ENCODE data around the gene S100A6. TPM values are rescaled to one million over a fixed set of nuclear protein-coding genes. Genes with fewer than 3 reads are reported as not detected.
A peak's percentile ranks its signal among the peaks of the same experiment; 100 is the strongest.

Gene S100A6
- total RNA-seq, 1 donor from 2014 or later = 203 TPM

DNA sequence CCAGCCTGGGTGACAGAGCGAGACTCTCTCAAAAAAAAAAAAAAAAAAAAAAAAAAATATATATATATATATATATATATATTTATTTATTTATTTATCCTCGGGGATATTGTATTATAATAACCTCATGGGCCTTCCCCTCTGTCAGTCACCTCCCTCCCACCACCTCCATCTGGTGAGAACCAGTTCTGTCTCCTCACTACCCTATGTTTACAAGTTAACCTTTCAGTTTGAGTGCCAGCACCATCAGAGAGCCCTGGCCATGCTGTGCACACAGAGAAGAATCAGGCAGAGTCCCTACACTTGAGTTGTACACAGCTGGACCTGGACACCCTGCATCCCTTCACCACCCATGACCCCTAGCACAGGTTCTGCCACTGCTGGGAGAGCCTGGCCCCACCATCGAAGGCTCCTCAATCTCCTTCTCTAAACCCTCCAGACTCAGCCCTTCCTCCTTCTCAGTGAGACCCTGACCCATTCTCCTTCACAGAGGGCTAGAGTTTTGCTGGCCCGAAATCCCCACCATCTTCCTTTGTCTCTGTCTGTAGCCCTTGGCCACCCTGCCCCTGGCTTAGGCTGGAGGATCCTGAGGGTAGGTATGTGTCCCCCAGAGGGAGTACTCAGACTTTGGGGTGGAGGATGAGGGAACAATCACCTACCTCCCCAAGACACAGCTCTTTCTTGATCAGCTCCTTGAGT, 3.8 kb upstream of the S100A6 start:
- H3K9ac ChIP-seq (ENCODE audit: low read depth in 1 of 3, low read length in 3 of 3) = peak overlapping the region in 1 of 3 donors; percentile 3
- peaks cover 35 to 40% (median 38%) of the 10 kb centered on the region in 3 donors for H3K4me1 ChIP-seq (ENCODE audit: control insufficient read depth in 3 of 3, insufficient read depth in 3 of 3, low read length in 3 of 3)
- no peak overlapping the region for H3K27ac ChIP-seq (ENCODE audit: low read depth, low read length)
- H3K27me3 ChIP-seq (ENCODE audit: control insufficient read depth in 3 of 3, insufficient read depth in 3 of 3, low read length in 3 of 3) = peaks cover 0 to 5% (median 0%) of the 10 kb centered on the region in 3 donors
- no peak overlapping the region for H3K4me3 ChIP-seq (ENCODE audit: low read length in 3 of 3)
- H3K9me3 ChIP-seq (ENCODE audit: control insufficient read depth in 3 of 3, low read length in 3 of 3) = no peaks in the 10 kb centered on the region
- no peaks in the 10 kb centered on the region for H3K36me3 ChIP-seq (ENCODE audit: control insufficient read depth in 3 of 3, insufficient read depth in 3 of 3, low read length in 3 of 3)

DNA sequence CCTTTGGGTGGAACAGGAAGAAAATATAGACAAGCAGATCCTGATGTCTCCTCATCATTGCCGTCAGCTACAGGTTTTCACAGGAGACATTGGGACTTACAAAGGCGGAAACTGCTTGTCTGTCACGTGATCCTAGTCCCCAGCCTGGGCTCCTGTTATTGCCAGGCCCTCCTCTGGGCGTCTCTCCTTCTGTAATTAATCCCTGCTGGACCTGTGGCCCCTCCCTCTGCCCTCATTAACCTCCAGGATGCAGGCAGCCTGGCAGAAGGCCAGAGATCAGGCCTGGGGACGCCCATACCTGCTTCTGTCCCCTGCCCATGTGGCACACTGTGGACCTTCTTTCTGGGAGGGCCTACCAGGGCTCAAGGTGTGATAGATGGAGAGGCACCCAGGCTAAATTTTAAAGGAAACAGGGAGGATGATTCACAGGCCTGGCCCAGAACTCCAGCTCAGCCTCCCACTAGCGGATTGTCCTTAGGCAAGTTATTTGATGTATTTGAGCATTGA, 2.6 kb upstream of the S100A6 start:
- Histone ChIP-seq H3K4me3 (ENCODE audit: low read length in 3 of 3) (no peak overlapping the region), H3K36me3 (ENCODE audit: control insufficient read depth in 3 of 3, insufficient read depth in 3 of 3, low read length in 3 of 3) (peaks cover 0 to 3% (median 0%) of the 10 kb centered on the region in 3 donors), H3K27me3 (ENCODE audit: control insufficient read depth in 3 of 3, insufficient read depth in 3 of 3, low read length in 3 of 3) (peaks cover 0 to 5% (median 0%) of the 10 kb centered on the region in 3 donors), H3K27ac (ENCODE audit: low read depth, low read length) (no peak overlapping the region), H3K9me3 (ENCODE audit: control insufficient read depth in 3 of 3, low read length in 3 of 3) (no peaks in the 10 kb centered on the region), H3K9ac (ENCODE audit: low read depth in 1 of 3, low read length in 3 of 3) (peak overlapping the region in 1 of 3 donors; percentile 45), H3K4me1 (ENCODE audit: control insufficient read depth in 3 of 3, insufficient read depth in 3 of 3, low read length in 3 of 3) (peaks cover 36 to 42% (median 39%) of the 10 kb centered on the region in 3 donors)

GRCh38 chr1:153537376-153537730, 1.6 kb upstream of the S100A6 start:
- Histone ChIP-seq H3K36me3 (ENCODE audit: control insufficient read depth in 3 of 3, insufficient read depth in 3 of 3, low read length in 3 of 3) (peaks cover 0 to 3% (median 0%) of the 10 kb centered on the region in 3 donors), H3K9ac (ENCODE audit: low read depth in 1 of 3, low read length in 3 of 3) (no peak overlapping the region), H3K4me3 (ENCODE audit: low read length in 3 of 3) (no peak overlapping the region), H3K9me3 (ENCODE audit: control insufficient read depth in 3 of 3, low read length in 3 of 3) (no peaks in the 10 kb centered on the region), H3K27ac (ENCODE audit: low read depth, low read length) (no peak overlapping the region), H3K27me3 (ENCODE audit: control insufficient read depth in 3 of 3, insufficient read depth in 3 of 3, low read length in 3 of 3) (peaks cover 0 to 5% (median 0%) of the 10 kb centered on the region in 3 donors), H3K4me1 (ENCODE audit: control insufficient read depth in 3 of 3, insufficient read depth in 3 of 3, low read length in 3 of 3) (peaks cover 40 to 46% (median 44%) of the 10 kb centered on the region in 3 donors)

- Histone ChIP-seq H3K4me3 (ENCODE audit: low read length in 3 of 3) (peak overlapping the region; percentile 95 to 97 (median 95)), H3K9ac (ENCODE audit: low read depth in 1 of 3, low read length in 3 of 3) (peak overlapping the region; percentile 89 to 97 (median 89)), H3K27me3 (ENCODE audit: control insufficient read depth in 3 of 3, insufficient read depth in 3 of 3, low read length in 3 of 3) (peaks cover 0 to 5% (median 0%) of the 10 kb centered on the region in 3 donors), H3K27ac (ENCODE audit: low read depth, low read length) (peak overlapping the region; percentile 96), H3K36me3 (ENCODE audit: control insufficient read depth in 3 of 3, insufficient read depth in 3 of 3, low read length in 3 of 3) (peaks cover 0 to 3% (median 0%) of the 10 kb centered on the region in 3 donors), H3K9me3 (ENCODE audit: control insufficient read depth in 3 of 3, low read length in 3 of 3) (no peaks in the 10 kb centered on the region), H3K4me1 (ENCODE audit: control insufficient read depth in 3 of 3, insufficient read depth in 3 of 3, low read length in 3 of 3) (peaks cover 40 to 48% (median 44%) of the 10 kb centered on the region in 3 donors)
These were observed 1.0 kb upstream of the S100A6 start for GRCh38 chr1:153536671-153537375.

DNA sequence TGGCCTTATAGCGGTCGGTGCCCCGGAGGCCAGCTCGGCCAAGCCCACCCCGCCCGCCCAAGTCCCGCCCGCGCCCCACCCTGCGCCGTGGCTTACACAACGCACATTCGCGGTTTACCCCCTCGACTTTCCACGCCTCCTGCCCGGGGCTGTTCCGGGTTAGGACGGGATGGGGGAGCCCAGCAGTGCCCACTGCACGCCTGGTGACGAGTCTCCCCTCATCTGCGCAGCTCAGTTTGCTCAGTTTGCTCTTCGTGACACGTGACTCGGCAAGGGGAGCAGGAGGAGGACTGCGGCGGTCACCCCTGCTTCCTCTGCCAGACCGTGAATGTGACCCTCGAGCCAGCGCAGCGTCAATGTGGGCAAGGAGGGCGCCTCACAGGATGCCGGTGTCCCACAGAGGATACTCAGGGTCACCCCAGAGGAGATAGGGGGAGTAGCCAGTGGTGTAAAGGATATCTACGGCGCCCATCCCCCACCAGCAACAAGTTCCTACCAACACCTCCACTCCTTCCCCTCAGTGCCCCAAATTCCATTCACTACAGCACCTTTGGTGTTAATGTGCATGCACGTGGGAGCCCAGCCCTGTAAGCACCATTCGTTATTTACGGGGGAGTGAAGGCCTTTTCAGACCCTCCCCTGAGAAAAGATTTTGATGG, 350 bp upstream of the S100A6 start:
- Histone ChIP-seq H3K27me3 (ENCODE audit: control insufficient read depth in 3 of 3, insufficient read depth in 3 of 3, low read length in 3 of 3) (peaks cover 0 to 5% (median 0%) of the 10 kb centered on the region in 3 donors), H3K9me3 (ENCODE audit: control insufficient read depth in 3 of 3, low read length in 3 of 3) (no peaks in the 10 kb centered on the region), H3K4me3 (ENCODE audit: low read length in 3 of 3) (peak overlapping the region; percentile 95 to 97 (median 95)), H3K36me3 (ENCODE audit: control insufficient read depth in 3 of 3, insufficient read depth in 3 of 3, low read length in 3 of 3) (peaks cover 0 to 3% (median 0%) of the 10 kb centered on the region in 3 donors), H3K9ac (ENCODE audit: low read depth in 1 of 3, low read length in 3 of 3) (peak overlapping the region; percentile 89 to 97 (median 91)), H3K4me1 (ENCODE audit: control insufficient read depth in 3 of 3, insufficient read depth in 3 of 3, low read length in 3 of 3) (peaks cover 40 to 48% (median 44%) of the 10 kb centered on the region in 3 donors), H3K27ac (ENCODE audit: low read depth, low read length) (peak overlapping the region; percentile 96)

- Histone ChIP-seq H3K9ac (ENCODE audit: low read depth in 1 of 3, low read length in 3 of 3) (peak overlapping the region; percentile 89 to 97 (median 91)), H3K4me1 (ENCODE audit: control insufficient read depth in 3 of 3, insufficient read depth in 3 of 3, low read length in 3 of 3) (peaks cover 37 to 48% (median 41%) of the 10 kb centered on the region in 3 donors), H3K27ac (ENCODE audit: low read depth, low read length) (peak overlapping the region; percentile 96), H3K9me3 (ENCODE audit: control insufficient read depth in 3 of 3, low read length in 3 of 3) (no peaks in the 10 kb centered on the region), H3K27me3 (ENCODE audit: control insufficient read depth in 3 of 3, insufficient read depth in 3 of 3, low read length in 3 of 3) (peaks cover 0 to 5% (median 0%) of the 10 kb centered on the region in 3 donors), H3K36me3 (ENCODE audit: control insufficient read depth in 3 of 3, insufficient read depth in 3 of 3, low read length in 3 of 3) (peaks cover 0 to 3% (median 0%) of the 10 kb centered on the region in 3 donors), H3K4me3 (ENCODE audit: low read length in 3 of 3) (peak overlapping the region; percentile 95 to 97 (median 95))
These were observed 908 bp downstream of the S100A6 start for GRCh38 chr1:153534925-153535241.

DNA sequence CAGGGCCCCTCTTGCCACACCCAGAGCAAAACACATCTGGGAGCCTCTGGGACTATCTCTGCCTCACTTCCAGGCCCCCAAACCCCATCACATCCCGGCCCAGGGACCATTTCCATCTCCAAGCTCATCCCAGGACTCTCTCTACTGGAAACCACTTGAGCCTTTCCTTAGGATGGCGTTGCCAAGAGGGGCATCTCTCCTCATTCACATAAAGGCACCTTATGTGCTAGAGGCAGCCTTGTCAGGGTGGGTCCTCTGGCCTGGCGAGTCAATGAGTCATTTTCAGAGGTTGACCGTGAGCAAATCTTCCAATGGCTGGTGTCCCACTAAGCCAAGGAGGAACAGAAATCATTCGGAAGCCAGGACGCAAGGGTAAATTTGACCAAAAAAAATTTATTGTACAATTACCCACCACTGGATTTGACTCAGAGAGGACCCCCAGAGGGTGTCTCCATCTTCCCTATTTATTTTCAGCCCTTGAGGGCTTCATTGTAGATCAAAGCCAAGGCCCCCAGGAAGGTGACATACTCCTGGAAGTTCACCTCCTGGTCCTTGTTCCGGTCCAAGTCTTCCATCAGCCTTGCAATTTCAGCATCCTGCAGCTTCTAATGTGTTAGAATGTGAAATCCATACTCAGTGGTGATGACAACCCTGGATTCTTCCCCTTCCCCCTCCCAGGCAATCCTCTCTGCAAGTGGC, 1.4 kb downstream of the S100A6 start:
- Histone ChIP-seq H3K27ac (ENCODE audit: low read depth, low read length) (peak overlapping the region; percentile 96), H3K36me3 (ENCODE audit: control insufficient read depth in 3 of 3, insufficient read depth in 3 of 3, low read length in 3 of 3) (peaks cover 0 to 3% (median 0%) of the 10 kb centered on the region in 3 donors), H3K9ac (ENCODE audit: low read depth in 1 of 3, low read length in 3 of 3) (peak overlapping the region; percentile 70 to 97 (median 91)), H3K4me3 (ENCODE audit: low read length in 3 of 3) (peak overlapping the region; percentile 95 to 97 (median 95)), H3K27me3 (ENCODE audit: control insufficient read depth in 3 of 3, insufficient read depth in 3 of 3, low read length in 3 of 3) (peaks cover 0 to 5% (median 0%) of the 10 kb centered on the region in 3 donors), H3K9me3 (ENCODE audit: control insufficient read depth in 3 of 3, low read length in 3 of 3) (no peaks in the 10 kb centered on the region), H3K4me1 (ENCODE audit: control insufficient read depth in 3 of 3, insufficient read depth in 3 of 3, low read length in 3 of 3) (peaks cover 37 to 48% (median 41%) of the 10 kb centered on the region in 3 donors)

GRCh38 chr1:153533689-153534201, 2.0 kb downstream of the S100A6 start:
- Histone ChIP-seq H3K9me3 (ENCODE audit: control insufficient read depth in 3 of 3, low read length in 3 of 3) (no peaks in the 10 kb centered on the region), H3K9ac (ENCODE audit: low read depth in 1 of 3, low read length in 3 of 3) (peak overlapping the region; percentile 60 to 91 (median 70)), H3K27ac (ENCODE audit: low read depth, low read length) (peak overlapping the region; percentile 96), H3K4me1 (ENCODE audit: control insufficient read depth in 3 of 3, insufficient read depth in 3 of 3, low read length in 3 of 3) (peaks cover 37 to 48% (median 41%) of the 10 kb centered on the region in 3 donors), H3K27me3 (ENCODE audit: control insufficient read depth in 3 of 3, insufficient read depth in 3 of 3, low read length in 3 of 3) (peaks cover 0 to 5% (median 0%) of the 10 kb centered on the region in 3 donors), H3K4me3 (ENCODE audit: low read length in 3 of 3) (peak overlapping the region; percentile 95 to 97 (median 95)), H3K36me3 (ENCODE audit: control insufficient read depth in 3 of 3, insufficient read depth in 3 of 3, low read length in 3 of 3) (peaks cover 0 to 3% (median 0%) of the 10 kb centered on the region in 3 donors)

Data from skeletal muscle tissue (tissue), 4 donors.